WTC11 (cell line): ENCODE measurements around the gene CACNA1A.

ENCODE experiments used
- CREM ChIP-seq: sonication (generic); formaldehyde crosslinking; IDR thresholded peaks from 2 replicates; pipeline ENCODE4 v1.8.1; 2022; ENCODE audit warnings: mild to moderate bottlenecking, missing genetic modification reagents, moderate library complexity
- CTCF ChIP-seq: fragments of 200-600 bp; IDR thresholded peaks from 2 replicates; pipeline ENCODE4 v1.8.0; 2022; ENCODE audit warnings: antibody characterized with exemption
- GTF2I ChIP-seq: fragments of 250-450 bp; sonication (Bioruptor Pico); conservative IDR thresholded peaks from 2 replicates; pipeline ENCODE4 v1.4.0; 2021; ENCODE audit warnings: mild to moderate bottlenecking
- IRF1 ChIP-seq: sonication (generic); formaldehyde crosslinking; IDR thresholded peaks from 2 replicates; pipeline ENCODE4 v1.8.0; 2023; ENCODE audit warnings: missing genetic modification reagents
- KAT7 ChIP-seq: sonication (generic); formaldehyde crosslinking; IDR thresholded peaks from 2 replicates; pipeline ENCODE4 v1.8.1; 2023; ENCODE audit warnings: missing genetic modification reagents, mild to moderate bottlenecking, borderline replicate concordance
- MYBL2 ChIP-seq: sonication (generic); formaldehyde crosslinking; IDR thresholded peaks from 2 replicates; pipeline ENCODE4 v1.8.1; 2023; ENCODE audit warnings: mild to moderate bottlenecking, moderate library complexity, missing genetic modification reagents
- PREB ChIP-seq: sonication (generic); formaldehyde crosslinking; IDR thresholded peaks from 2 replicates; pipeline ENCODE4 v1.8.1; 2022; ENCODE audit warnings: mild to moderate bottlenecking, missing genetic modification reagents, moderate library complexity, borderline replicate concordance
- USF2 ChIP-seq: sonication (generic); formaldehyde crosslinking; IDR thresholded peaks from 2 replicates; pipeline ENCODE4 v1.8.1; 2023; ENCODE audit warnings: mild to moderate bottlenecking, missing genetic modification reagents, moderate library complexity
- ZBTB43 ChIP-seq: sonication (generic); formaldehyde crosslinking; IDR thresholded peaks from 2 replicates; pipeline ENCODE4 v1.8.1; 2023; ENCODE audit warnings: mild to moderate bottlenecking, missing genetic modification reagents
- ZNF671 ChIP-seq: fragments of 250-450 bp; sonication (Bioruptor Pico); IDR thresholded peaks from 2 replicates; pipeline ENCODE4 v1.8.0; 2021; ENCODE audit warnings: mild to moderate bottlenecking

- TF ChIP-seq CTCF (no peak), KAT7 (no peak), CREM (CRISPR knock-in tag) (no peak), USF2 (CRISPR knock-in tag) (no peak), IRF1 (CRISPR knock-in tag) (no peak), ZBTB43 (CRISPR knock-in tag) (no peak), ZNF671 (CRISPR knock-in tag) (no peak), GTF2I (CRISPR knock-in tag) (no peak), PREB (CRISPR knock-in tag) (no peak), MYBL2 (no peak)
Observed at GRCh38 chr19:13493516-13494310, 12.6 kb downstream of the CACNA1A start.
